Liver (tissue), 9 donors: ENCODE measurements around the gene CRIP1. TPM values are rescaled to one million over a fixed set of nuclear protein-coding genes. Genes with fewer than 3 reads are reported as not detected.

ENCODE experiments used
- DNase-seq: peaks from one replicate; pipeline ENCODE4 v3.0.0-alpha.2; 2017; ENCODE audit warnings: low spot score
- H3K27ac ChIP-seq, 2 donors: one replicate each; pipeline ENCODE4 v1.7.0; 2013; ENCODE audit warnings: inconsistent platforms in 2 of 2, low read length in 2 of 2, control low read depth in 1 of 2, low read depth in 1 of 2, mild to moderate bottlenecking in 1 of 2
- H3K27me3 ChIP-seq, 4 donors: one replicate each; pipeline versions ENCODE4 v1.6.1 to v1.7.0; 2013; ENCODE audit warnings: low read length in 3 of 4, inconsistent platforms in 1 of 4, mild to moderate bottlenecking in 1 of 4, moderate library complexity in 1 of 4; ENCODE audit not compliant: control insufficient read depth in 4 of 4, insufficient read depth in 4 of 4
- H3K36me3 ChIP-seq, 4 donors: one replicate each; pipeline versions ENCODE4 v1.6.1 to v1.7.0; 2013; ENCODE audit warnings: low read length in 3 of 4, mild to moderate bottlenecking in 3 of 4, low read depth in 1 of 4, moderate library complexity in 1 of 4; ENCODE audit not compliant: control insufficient read depth in 4 of 4, insufficient read depth in 3 of 4
- H3K4me1 ChIP-seq, 4 donors: one replicate each; pipeline versions ENCODE4 v1.6.1 to v1.7.0; 2013; ENCODE audit warnings: low read length in 3 of 4, mild to moderate bottlenecking in 3 of 4, moderate library complexity in 1 of 4; ENCODE audit not compliant: control insufficient read depth in 4 of 4, insufficient read depth in 4 of 4
- H3K4me3 ChIP-seq, 3 donors: one replicate each; pipeline versions ENCODE4 v1.6.1 to v1.7.0; 2013; ENCODE audit warnings: low read length in 3 of 3, control low read depth in 1 of 3, low read depth in 1 of 3, mild to moderate bottlenecking in 1 of 3
- H3K9ac ChIP-seq, 2 donors: one replicate each; pipeline ENCODE4 v1.7.0; 2013; ENCODE audit warnings: low read length in 2 of 2, mild to moderate bottlenecking in 2 of 2, moderate library complexity in 2 of 2, control low read depth in 1 of 2, low read depth in 1 of 2
- H3K9me3 ChIP-seq, 4 donors: one replicate each; pipeline versions ENCODE4 v1.6.1 to v1.7.0; 2013; ENCODE audit warnings: low read length in 3 of 4; ENCODE audit not compliant: control insufficient read depth in 4 of 4
- ATF3 ChIP-seq: IDR thresholded peaks from 2 replicates; pipeline ENCODE4 v1.6.1; 2016; ENCODE audit warnings: antibody characterized with exemption
- EGR1 ChIP-seq, 2 donors: IDR thresholded peaks; 2 replicates each; pipeline ENCODE4 v1.6.1; 2016 to 2018; ENCODE audit warnings: antibody characterized with exemption in 2 of 2, low read depth in 2 of 2
- FOXA1 ChIP-seq: IDR thresholded peaks from 2 replicates; pipeline ENCODE4 v1.6.1; 2016; ENCODE audit warnings: antibody characterized with exemption
- GABPA ChIP-seq, 2 donors: IDR thresholded peaks in 1 of 2; conservative IDR thresholded peaks in 1 of 2; 2 replicates each; pipeline ENCODE4 v1.6.1; 2016; ENCODE audit warnings: antibody characterized with exemption in 2 of 2, mild to moderate bottlenecking in 1 of 2, moderate library complexity in 1 of 2
- HNF4A ChIP-seq, 2 donors: conservative IDR thresholded peaks; 2 replicates each; pipeline ENCODE4 v1.6.1; 2016; ENCODE audit warnings: antibody characterized with exemption in 2 of 2, mild to moderate bottlenecking in 2 of 2
- HNF4G ChIP-seq: IDR thresholded peaks from 2 replicates; pipeline ENCODE4 v1.6.1; 2016; ENCODE audit warnings: antibody characterized with exemption
- MAX ChIP-seq: IDR thresholded peaks from 2 replicates; pipeline ENCODE4 v1.6.1; 2016; ENCODE audit warnings: antibody characterized with exemption
- NR2F2 ChIP-seq: IDR thresholded peaks from 2 replicates; pipeline ENCODE4 v1.6.1; 2016; ENCODE audit warnings: antibody characterized with exemption
- REST ChIP-seq: IDR thresholded peaks from 2 replicates; pipeline ENCODE4 v1.6.1; 2016; ENCODE audit warnings: antibody characterized with exemption, mild to moderate bottlenecking
- RXRA ChIP-seq, 2 donors: IDR thresholded peaks; 2 replicates each; pipeline ENCODE4 v1.6.1; 2017 to 2018; ENCODE audit warnings: antibody characterized with exemption in 2 of 2, mild to moderate bottlenecking in 1 of 2
- SP1 ChIP-seq: IDR thresholded peaks from 2 replicates; pipeline ENCODE4 v1.6.1; 2018; ENCODE audit warnings: antibody characterized with exemption, mild to moderate bottlenecking
- TAF1 ChIP-seq: conservative IDR thresholded peaks from 2 replicates; pipeline ENCODE4 v1.6.1; 2016; ENCODE audit warnings: antibody characterized with exemption, mild to moderate bottlenecking
- YY1 ChIP-seq: IDR thresholded peaks from 2 replicates; pipeline ENCODE4 v1.6.1; 2016; ENCODE audit warnings: antibody characterized with exemption, mild to moderate bottlenecking
- WGBS: extraction: QIAGEN DNeasy Blood & Tissue Kit; methylation state at CpG from one replicate; pipeline ENCODE4 v1.1.7; 2013; 5-methylcytosine and 5-hydroxymethylcytosine counted together
- polyA plus RNA-seq, 2 donors: library from polyadenylated mRNA; stranded (reverse) in 1 of 2; unstranded in 1 of 2; fragments of 200-250 nt in 1 of 2; fragments of >200 nt in 1 of 2; fragmentation: Nextera tagmentation in 1 of 2; extraction: Ambion mirVana in 1 of 2; gene quantifications; one replicate each; pipeline versions ENCODE4 v1.2.1 to v1.2.3, GENCODE V29; 2013 to 2015
- total RNA-seq, 2 donors: library from RNA; depleted of rRNA; stranded (reverse); fragments of >200 nt; gene quantifications; one replicate each; pipeline ENCODE4 v1.2.3, GENCODE V29; 2014
- TF ChIP-seq, protein P1 (sequence below): fragments of 150-350 bp; IDR thresholded peaks from 2 replicates; pipeline ENCODE4 v1.5.1; 2017; ENCODE audit warnings: improper control_type of control experiment, low read depth, low read length; ENCODE audit not compliant: missing input control
- TF ChIP-seq, protein P2 (sequence below): IDR thresholded peaks from 2 replicates; pipeline ENCODE4 v1.6.1; 2016; ENCODE audit warnings: antibody characterized with exemption
- donor health status: healthy.
- donor health status: healthy.
- donor health status: healthy.
- donor health status: healthy.
- donor health status: healthy.

CRIP1 gene
- total and polyA plus RNA-seq, 4 donors = 1.4 to 11.4 (median 3.9) TPM

- Histone ChIP-seq H3K9ac (no peak overlapping the region), H3K36me3 (peaks cover 0 to 1% (median 0%) of the 10 kb centered on the region in 4 donors), H3K4me3 (peak overlapping the region in 2 of 3 donors; percentile 42 to 72), H3K4me1 (peaks cover 9 to 30% (median 20%) of the 10 kb centered on the region in 4 donors), H3K9me3 (no peaks in the 10 kb centered on the region), H3K27ac (no peak overlapping the region), H3K27me3 (no peaks in the 10 kb centered on the region)
- WGBS = 4% methylated on average over 48 of the region's 48 CpGs
- no peak for DNase-seq
- TF ChIP-seq MAX = no peak
- TF ChIP-seq NR2F2 = no peak
- TF ChIP-seq SP1 = no peak
- TF ChIP-seq FOXA1 = no peak
- no peak for TF ChIP-seq GABPA (IDR thresholded peaks at IDR 0.05 in 1 of 2, conservative IDR thresholded peaks at IDR 0.05 in 1 of 2)
- TF ChIP-seq, protein P1, sequence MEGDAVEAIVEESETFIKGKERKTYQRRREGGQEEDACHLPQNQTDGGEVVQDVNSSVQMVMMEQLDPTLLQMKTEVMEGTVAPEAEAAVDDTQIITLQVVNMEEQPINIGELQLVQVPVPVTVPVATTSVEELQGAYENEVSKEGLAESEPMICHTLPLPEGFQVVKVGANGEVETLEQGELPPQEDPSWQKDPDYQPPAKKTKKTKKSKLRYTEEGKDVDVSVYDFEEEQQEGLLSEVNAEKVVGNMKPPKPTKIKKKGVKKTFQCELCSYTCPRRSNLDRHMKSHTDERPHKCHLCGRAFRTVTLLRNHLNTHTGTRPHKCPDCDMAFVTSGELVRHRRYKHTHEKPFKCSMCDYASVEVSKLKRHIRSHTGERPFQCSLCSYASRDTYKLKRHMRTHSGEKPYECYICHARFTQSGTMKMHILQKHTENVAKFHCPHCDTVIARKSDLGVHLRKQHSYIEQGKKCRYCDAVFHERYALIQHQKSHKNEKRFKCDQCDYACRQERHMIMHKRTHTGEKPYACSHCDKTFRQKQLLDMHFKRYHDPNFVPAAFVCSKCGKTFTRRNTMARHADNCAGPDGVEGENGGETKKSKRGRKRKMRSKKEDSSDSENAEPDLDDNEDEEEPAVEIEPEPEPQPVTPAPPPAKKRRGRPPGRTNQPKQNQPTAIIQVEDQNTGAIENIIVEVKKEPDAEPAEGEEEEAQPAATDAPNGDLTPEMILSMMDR = no peak
- TF ChIP-seq ATF3 = no peak
- TF ChIP-seq TAF1 = no peak
- TF ChIP-seq YY1 = no peak
- no peak for TF ChIP-seq EGR1 (IDR thresholded peaks at IDR 0.05; ENCODE audit: low read depth in 2 of 2)
- no peak for TF ChIP-seq HNF4A (conservative IDR thresholded peaks at IDR 0.05)
- no peak for TF ChIP-seq HNF4G
- TF ChIP-seq RXRA (IDR thresholded peaks at IDR 0.05) = no peak
- TF ChIP-seq REST = no peak
Measured at GRCh38 chr14:105526776-105527380, 40.2 kb downstream of the CRIP1 start.

DNA sequence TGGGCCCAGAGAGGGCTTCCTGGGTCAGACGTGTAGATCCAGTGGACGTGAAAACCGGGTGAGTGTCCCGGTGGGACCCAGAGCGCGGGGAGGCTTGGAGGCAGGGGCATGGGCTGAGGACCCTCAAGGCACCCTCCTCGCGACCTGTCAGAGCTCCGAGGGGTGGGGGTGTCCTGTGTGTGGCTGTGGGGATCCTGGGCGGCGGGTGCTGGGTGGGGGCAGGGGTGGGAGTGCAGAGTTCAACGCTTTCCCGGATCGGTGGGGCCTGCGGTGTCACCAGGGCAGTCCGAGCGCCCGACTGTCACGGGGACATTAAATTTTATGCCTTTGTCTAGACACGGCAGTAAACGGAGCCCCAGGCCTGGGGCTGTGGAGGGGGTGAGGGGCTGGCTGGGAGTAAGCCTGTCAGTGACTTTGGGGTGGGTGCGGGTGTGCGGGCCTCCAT lies 40.7 kb downstream of the CRIP1 start:
- Histone ChIP-seq H3K27me3 (no peaks in the 10 kb centered on the region), H3K4me3 (peak overlapping the region; percentile 5 to 72 (median 61)), H3K4me1 (peaks cover 9 to 30% (median 20%) of the 10 kb centered on the region in 4 donors), H3K9me3 (no peaks in the 10 kb centered on the region), H3K36me3 (peaks cover 0 to 1% (median 0%) of the 10 kb centered on the region in 4 donors), H3K9ac (no peak overlapping the region), H3K27ac (peak overlapping the region in 1 of 2 donors; percentile 21)
- 23% methylated on average over 23 of the region's 23 CpGs for WGBS
- no peak for TF ChIP-seq RXRA (IDR thresholded peaks at IDR 0.05)
- no peak for TF ChIP-seq GABPA (IDR thresholded peaks at IDR 0.05 in 1 of 2, conservative IDR thresholded peaks at IDR 0.05 in 1 of 2)
- TF ChIP-seq TAF1 = no peak
- TF ChIP-seq ATF3 = no peak
- TF ChIP-seq HNF4A (conservative IDR thresholded peaks at IDR 0.05) = no peak
- TF ChIP-seq, protein P1 = no peak
- TF ChIP-seq, protein P2, sequence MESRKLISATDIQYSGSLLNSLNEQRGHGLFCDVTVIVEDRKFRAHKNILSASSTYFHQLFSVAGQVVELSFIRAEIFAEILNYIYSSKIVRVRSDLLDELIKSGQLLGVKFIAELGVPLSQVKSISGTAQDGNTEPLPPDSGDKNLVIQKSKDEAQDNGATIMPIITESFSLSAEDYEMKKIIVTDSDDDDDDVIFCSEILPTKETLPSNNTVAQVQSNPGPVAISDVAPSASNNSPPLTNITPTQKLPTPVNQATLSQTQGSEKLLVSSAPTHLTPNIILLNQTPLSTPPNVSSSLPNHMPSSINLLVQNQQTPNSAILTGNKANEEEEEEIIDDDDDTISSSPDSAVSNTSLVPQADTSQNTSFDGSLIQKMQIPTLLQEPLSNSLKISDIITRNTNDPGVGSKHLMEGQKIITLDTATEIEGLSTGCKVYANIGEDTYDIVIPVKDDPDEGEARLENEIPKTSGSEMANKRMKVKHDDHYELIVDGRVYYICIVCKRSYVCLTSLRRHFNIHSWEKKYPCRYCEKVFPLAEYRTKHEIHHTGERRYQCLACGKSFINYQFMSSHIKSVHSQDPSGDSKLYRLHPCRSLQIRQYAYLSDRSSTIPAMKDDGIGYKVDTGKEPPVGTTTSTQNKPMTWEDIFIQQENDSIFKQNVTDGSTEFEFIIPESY = no peak
- TF ChIP-seq YY1 = no peak
- DNase-seq = no peak
